ENCODE results near the gene PLEKHA4. TPM values are rescaled to one million over a fixed set of nuclear protein-coding genes. Genes with fewer than 3 reads are reported as not detected.
"Not testable (repeated sequence)": the region's sequence is repeated elsewhere in the genome, so short reads cannot be mapped to it uniquely, and the experiment has no call there.

PLEKHA4 gene
- polyA plus RNA-seq, 1 donor (not counting 4 experiments of a cell fraction or from before 2014, with no cell fraction given) = 1.8 TPM

- Histone ChIP-seq H4K20me1 (ENCODE audit: control insufficient read depth, extremely low read depth, insufficient read depth, low read length) (no peaks in the 10 kb centered on the region), H3K4me3 (ENCODE audit: control insufficient read depth in 2 of 3, extremely low read depth in 1 of 3, insufficient read depth in 2 of 3, low read depth in 1 of 3, low read length in 3 of 3) (no peak overlapping the region), H3K79me2 (ENCODE audit: control insufficient read depth, insufficient read depth, low read length) (no peaks in the 10 kb centered on the region), H3K4me1 (ENCODE audit: control insufficient read depth, extremely low read depth, insufficient read depth, low read length) (no peaks in the 10 kb centered on the region), H3K4me2 (ENCODE audit: control insufficient read depth, extremely low read depth, insufficient read depth, low read depth, low read length) (no peak overlapping the region), H3K9me1 (ENCODE audit: control insufficient read depth, extremely low read depth, insufficient read depth, low read length) (no peaks in the 10 kb centered on the region), H2AFZ (ENCODE audit: control insufficient read depth, low read length) (no peak overlapping the region), H3K27me3 (ENCODE audit: control insufficient read depth, extremely low read depth, insufficient read depth, low read length) (no peaks in the 10 kb centered on the region), H3K9me3 (ENCODE audit: control insufficient read depth, low read depth, low read length) (no peaks in the 10 kb centered on the region), H3K9ac (ENCODE audit: control insufficient read depth, extremely low read depth, insufficient read depth, low read length) (no peak overlapping the region), H3K36me3 (ENCODE audit: control insufficient read depth in 2 of 2, extremely low read depth in 1 of 2, insufficient read depth in 2 of 2, low read length in 2 of 2) (no peaks in the 10 kb centered on the region), H3K27ac (ENCODE audit: control insufficient read depth, insufficient read depth, low read length) (no peak overlapping the region)
- dilution Hi-C loops (cut with MboI; ENCODE audit: extremely low pct_ligation_motif_present, low sequenced_read_pairs) = no loop called here
- DNase-seq (ENCODE audit: low read depth, low spot score) (no peak), FAIRE-seq (no peak)
- TF ChIP-seq EZH2 (IDR thresholded peaks at IDR 0.05; ENCODE audit: low read length) (no peak), CTCF (optimal IDR thresholded peaks at IDR 0.05 in 1 of 3, IDR thresholded peaks at IDR 0.05 in 1 of 3, conservative IDR thresholded peaks at IDR 0.05 in 1 of 3; ENCODE audit: extremely low read depth in 1 of 3, insufficient read depth in 2 of 3, low read length in 3 of 3) (no peak)
These were observed 13.6 kb upstream of the PLEKHA4 start for GRCh38 chr19:48881741-48882657.

GRCh38 chr19:48879696-48880095 lies 11.3 kb upstream of the PLEKHA4 start:
- H3K27me3 ChIP-seq (ENCODE audit: control insufficient read depth, extremely low read depth, insufficient read depth, low read length); H3K27ac ChIP-seq (ENCODE audit: control insufficient read depth, insufficient read depth, low read length); H2AFZ ChIP-seq (ENCODE audit: control insufficient read depth, low read length); H3K79me2 ChIP-seq (ENCODE audit: control insufficient read depth, insufficient read depth, low read length); H3K9me3 ChIP-seq (ENCODE audit: control insufficient read depth, low read depth, low read length); H3K4me2 ChIP-seq (ENCODE audit: control insufficient read depth, extremely low read depth, insufficient read depth, low read depth, low read length); H3K4me1 ChIP-seq (ENCODE audit: control insufficient read depth, extremely low read depth, insufficient read depth, low read length); FAIRE-seq; H3K4me3 ChIP-seq (ENCODE audit: control insufficient read depth in 2 of 3, extremely low read depth in 1 of 3, insufficient read depth in 2 of 3, low read depth in 1 of 3, low read length in 3 of 3); H4K20me1 ChIP-seq (ENCODE audit: control insufficient read depth, extremely low read depth, insufficient read depth, low read length); H3K9me1 ChIP-seq (ENCODE audit: control insufficient read depth, extremely low read depth, insufficient read depth, low read length); dilution Hi-C loops (cut with MboI; ENCODE audit: extremely low pct_ligation_motif_present, low sequenced_read_pairs); DNase-seq (ENCODE audit: low read depth, low spot score); H3K9ac ChIP-seq (ENCODE audit: control insufficient read depth, extremely low read depth, insufficient read depth, low read length): not testable (repeated sequence)
- H3K36me3 ChIP-seq (ENCODE audit: control insufficient read depth in 2 of 2, extremely low read depth in 1 of 2, insufficient read depth in 2 of 2, low read length in 2 of 2) = peaks cover 8 to 10% of the 10 kb centered on the region in 2 experiments
